Activated effector memory CD4-positive, alpha-beta T cell treated with Interleukin-2 at 50 U/mL for 16 hours (primary cell): ENCODE measurements around the gene DNAJA4.
"Not testable (repeated sequence)": the region's sequence is repeated elsewhere in the genome, so short reads cannot be mapped to it uniquely, and the experiment has no call there.

ENCODE experiments used
- DNase-seq: peaks from one replicate; pipeline ENCODE4 v3.0.0-alpha.2; 2020

DNAJA4 gene

GRCh38 chr15:78244893-78245292 is 19.5 kb upstream of the DNAJA4 start:
- DNase-seq = no peak

GRCh38 chr15:78245392-78245791 is 19.0 kb upstream of the DNAJA4 start:
- DNase-seq = not testable (repeated sequence)

- DNase-seq = not testable (repeated sequence)
Observed at GRCh38 chr15:78245976-78246620, 18.3 kb upstream of the DNAJA4 start.

- DNase-seq = no peak
Observed at GRCh38 chr15:78247911-78248310, 16.5 kb upstream of the DNAJA4 start.

- no peak for DNase-seq
Observed at GRCh38 chr15:78249131-78249530, 15.2 kb upstream of the DNAJA4 start.

GRCh38 chr15:78251136-78251535 is 13.2 kb upstream of the DNAJA4 start:
- DNase-seq = no peak

- no peak for DNase-seq
Observed at GRCh38 chr15:78255421-78256043, 8.8 kb upstream of the DNAJA4 start.

- DNase-seq = no peak
Observed at GRCh38 chr15:78256044-78256437, 8.3 kb upstream of the DNAJA4 start.

- no peak for DNase-seq
Observed at GRCh38 chr15:78257681-78258080, 6.7 kb upstream of the DNAJA4 start.

- DNase-seq = no peak
Observed at GRCh38 chr15:78259232-78259631, 5.1 kb upstream of the DNAJA4 start.

- DNase-seq = no peak
Observed at GRCh38 chr15:78260489-78260888, 3.9 kb upstream of the DNAJA4 start.

GRCh38 chr15:78261062-78261461 is 3.3 kb upstream of the DNAJA4 start:
- no peak for DNase-seq

GRCh38 chr15:78263351-78263781 is 996 bp upstream of the DNAJA4 start:
- DNase-seq = no peak

- no peak for DNase-seq
Observed at GRCh38 chr15:78263907-78264303, 457 bp upstream of the DNAJA4 start.

GRCh38 chr15:78265137-78265460 is 737 bp downstream of the DNAJA4 start:
- no peak for DNase-seq

GRCh38 chr15:78265752-78266224 is 1.4 kb downstream of the DNAJA4 start:
- DNase-seq = no peak

- DNase-seq = no peak
Observed at GRCh38 chr15:78266229-78266628, 1.9 kb downstream of the DNAJA4 start.

GRCh38 chr15:78266806-78267205 is 2.4 kb downstream of the DNAJA4 start:
- no peak for DNase-seq

GRCh38 chr15:78272316-78272715 is 8.0 kb downstream of the DNAJA4 start:
- no peak for DNase-seq

GRCh38 chr15:78272776-78273175 is 8.4 kb downstream of the DNAJA4 start:
- no peak for DNase-seq

GRCh38 chr15:78274994-78275393 is 10.6 kb downstream of the DNAJA4 start:
- DNase-seq = no peak

GRCh38 chr15:78276064-78276943 is 11.9 kb downstream of the DNAJA4 start:
- no peak for DNase-seq

GRCh38 chr15:78280319-78281072 is 16.1 kb downstream of the DNAJA4 start:
- no peak for DNase-seq
